Mesangial cell (primary cell): ENCODE results near the gene CST9L. TPM values are rescaled to one million over a fixed set of nuclear protein-coding genes. Genes with fewer than 3 reads are reported as not detected.

Source experiments
- total RNA-seq: library from RNA; depleted of rRNA; stranded (reverse); fragments of >200 nt; gene quantifications from 2 replicates; pipeline ENCODE4 v1.2.3, GENCODE V29; 2015

The CST9L gene, protein sequence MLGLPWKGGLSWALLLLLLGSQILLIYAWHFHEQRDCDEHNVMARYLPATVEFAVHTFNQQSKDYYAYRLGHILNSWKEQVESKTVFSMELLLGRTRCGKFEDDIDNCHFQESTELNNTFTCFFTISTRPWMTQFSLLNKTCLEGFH
- total RNA-seq, result not detected in 2 replicates

DNA sequence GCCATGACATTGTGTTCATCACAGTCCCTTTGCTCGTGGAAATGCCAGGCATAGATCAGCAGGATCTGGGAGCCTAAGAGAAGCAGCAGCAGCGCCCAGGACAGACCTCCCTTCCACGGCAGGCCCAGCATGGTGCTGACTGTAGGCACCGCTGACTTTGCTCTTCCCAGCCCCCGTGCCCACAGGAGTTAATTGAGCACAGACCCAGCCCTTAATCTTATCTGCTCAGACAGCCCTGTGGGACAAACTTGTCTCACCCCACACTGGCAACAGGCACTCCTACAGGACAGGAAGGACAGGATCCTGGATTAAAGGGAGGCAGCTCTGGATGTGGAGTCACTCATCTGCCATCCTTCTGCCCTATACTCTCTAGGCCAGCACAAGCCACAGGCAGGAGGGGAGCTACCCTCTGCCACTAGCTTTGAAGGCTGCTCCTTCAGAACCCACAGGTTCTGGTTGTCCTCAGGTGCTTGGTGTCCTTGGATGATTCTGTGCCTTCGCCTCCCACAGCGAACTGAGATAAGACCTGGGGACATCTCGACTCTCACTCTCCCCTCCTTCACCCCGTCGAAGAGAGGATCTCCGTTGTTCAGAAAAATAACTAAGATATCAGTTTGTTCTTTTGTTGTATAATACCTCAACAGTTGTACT lies at the start of gene CST9L:
Gene CST9L, minus strand, starts transcription at position 165 of the 651 bp plus-strand sequence. Its CDS starts 34 bp downstream, at position 131.

GRCh38 chr20:23605867-23606651 lies 37.8 kb upstream of the CST9L start, which contains the start of gene CST9:
CST9 (minus strand) TSS chr20:23605917; CDS start chr20:23605864, 53 bp downstream.

Other genes with a start within 250 kb of the CST9L start
- gene NXT1, start 217.7 kb downstream of the CST9L start, total RNA-seq, result 34.7 and 59.0 TPM in 2 replicates
- gene GZF1, start 206.3 kb downstream of the CST9L start, total RNA-seq, result 6.0 and 23.6 TPM in 2 replicates
- gene NAPB, start 147.0 kb downstream of the CST9L start, total RNA-seq, result 1.6 and 2.3 TPM in 2 replicates
- gene CSTL1, start 128.8 kb downstream of the CST9L start, total RNA-seq, result not detected in 2 replicates
- not detected in 2 replicates for gene CST11, start 115.6 kb downstream of the CST9L start, total RNA-seq
- not detected in 2 replicates for gene CST8, start 77.4 kb downstream of the CST9L start, total RNA-seq
- not detected in 2 replicates for gene CST9, start 37.4 kb upstream of the CST9L start, total RNA-seq
- gene CST3, start 69.5 kb upstream of the CST9L start, total RNA-seq, result 551 and 1,030 TPM in 2 replicates
- not detected in 2 replicates for gene CST4, start 120.6 kb upstream of the CST9L start, total RNA-seq
- gene CST1, start 182.5 kb upstream of the CST9L start, total RNA-seq, result 0.25 TPM in 1 of 2 replicates, not detected in the other